Tracheal epithelial cell (primary cell): ENCODE measurements around the gene PHYHIPL. TPM values are rescaled to one million over a fixed set of nuclear protein-coding genes. Genes with fewer than 3 reads are reported as not detected.

Source experiments
- total RNA-seq: library from RNA; depleted of rRNA; stranded (reverse); fragments of >200 nt; gene quantifications from 2 replicates; pipeline ENCODE4 v1.2.1, GENCODE V29; 2014

The PHYHIPL gene
- under 0.01 TPM in 1 of 2 replicates, not detected in the other for total RNA-seq

GRCh38 chr10:59176241-59177030 lies at the start of gene PHYHIPL:
PHYHIPL (plus strand) TSS chr10:59176643; CDS start chr10:59176854, 211 bp downstream.

Other genes with a start within 250 kb of the PHYHIPL start
- gene FAM13C, start 185.9 kb downstream of the PHYHIPL start, total RNA-seq = under 0.01 and 0.24 TPM in 2 replicates